ENCODE results near the gene OIP5.

GRCh38 chr15:41336549-41336948 lies 4.2 kb upstream of the OIP5 start:
- TF ChIP-seq CTCF (conservative IDR thresholded peaks at IDR 0.05; ENCODE audit: low read depth, low read length) (no peak), EZH2 (IDR thresholded peaks at IDR 0.05; ENCODE audit: borderline replicate concordance, low read depth, low read length, poor library complexity, severe bottlenecking) (no peak)
